IPS-18c (cell line): ENCODE measurements around the gene BCL11A.
"Not testable (repeated sequence)": the region's sequence is repeated elsewhere in the genome, so short reads cannot be mapped to it uniquely, and the experiment has no call there.

Experiments
- H3K4me3 ChIP-seq: 2 replicates; pipeline ENCODE4 v1.7.0; 2013; ENCODE audit warnings: low read depth, mild to moderate bottlenecking, low read length, moderate library complexity; ENCODE audit not compliant: insufficient read depth
- H3K9me3 ChIP-seq: one replicate; pipeline ENCODE4 v1.6.1; 2013; ENCODE audit warnings: mild to moderate bottlenecking, low read length, moderate library complexity; ENCODE audit not compliant: control insufficient read depth, insufficient read depth

Gene BCL11A

GRCh38 chr2:60442608-60443007, 110.8 kb downstream of the BCL11A start:
- H3K9me3 ChIP-seq: no peaks in the 10 kb centered on the region
- no peak overlapping the region for H3K4me3 ChIP-seq

GRCh38 chr2:60441800-60442199, 111.7 kb downstream of the BCL11A start:
- H3K4me3 ChIP-seq: no peak overlapping the region
- no peaks in the 10 kb centered on the region for H3K9me3 ChIP-seq

GRCh38 chr2:60440767-60441163, 112.7 kb downstream of the BCL11A start:
- H3K9me3 ChIP-seq: no peaks in the 10 kb centered on the region
- no peak overlapping the region for H3K4me3 ChIP-seq

GRCh38 chr2:60440079-60440766, 113.2 kb downstream of the BCL11A start:
- Histone ChIP-seq H3K4me3 (no peak overlapping the region), H3K9me3 (no peaks in the 10 kb centered on the region)

GRCh38 chr2:60439219-60439974, 114.1 kb downstream of the BCL11A start:
- Histone ChIP-seq H3K9me3 (no peaks in the 10 kb centered on the region), H3K4me3 (no peak overlapping the region)

GRCh38 chr2:60438653-60439052, 114.8 kb downstream of the BCL11A start:
- H3K9me3 ChIP-seq: no peaks in the 10 kb centered on the region
- no peak overlapping the region for H3K4me3 ChIP-seq

GRCh38 chr2:60438131-60438530, 115.3 kb downstream of the BCL11A start:
- no peak overlapping the region for H3K4me3 ChIP-seq
- no peaks in the 10 kb centered on the region for H3K9me3 ChIP-seq

GRCh38 chr2:60437080-60437696, 116.3 kb downstream of the BCL11A start:
- Histone ChIP-seq H3K9me3 (no peaks in the 10 kb centered on the region), H3K4me3 (no peak overlapping the region)

- Histone ChIP-seq H3K9me3 (no peaks in the 10 kb centered on the region), H3K4me3 (no peak overlapping the region)
Observed at GRCh38 chr2:60433018-60433596, 120.3 kb downstream of the BCL11A start.

- no peak overlapping the region for H3K4me3 ChIP-seq
- no peaks in the 10 kb centered on the region for H3K9me3 ChIP-seq
Observed at GRCh38 chr2:60432035-60432601, 121.3 kb downstream of the BCL11A start.

- no peaks in the 10 kb centered on the region for H3K9me3 ChIP-seq
- H3K4me3 ChIP-seq: no peak overlapping the region
Observed at GRCh38 chr2:60429681-60430080, 123.8 kb downstream of the BCL11A start.

GRCh38 chr2:60426880-60427279, 126.6 kb downstream of the BCL11A start:
- Histone ChIP-seq H3K9me3 (no peaks in the 10 kb centered on the region), H3K4me3 (no peak overlapping the region)

GRCh38 chr2:60426341-60426740, 127.1 kb downstream of the BCL11A start:
- H3K4me3 ChIP-seq: no peak overlapping the region
- no peaks in the 10 kb centered on the region for H3K9me3 ChIP-seq

- Histone ChIP-seq H3K9me3 (no peaks in the 10 kb centered on the region), H3K4me3 (no peak overlapping the region)
Observed at GRCh38 chr2:60424233-60424632, 129.2 kb downstream of the BCL11A start.

- Histone ChIP-seq H3K9me3 (no peaks in the 10 kb centered on the region), H3K4me3 (no peak overlapping the region)
Observed at GRCh38 chr2:60423505-60423904, 129.9 kb downstream of the BCL11A start.

GRCh38 chr2:60422826-60423483, 130.5 kb downstream of the BCL11A start:
- H3K4me3 ChIP-seq: no peak overlapping the region; the same call in 1 of the 2 replicates
- no peaks in the 10 kb centered on the region for H3K9me3 ChIP-seq

GRCh38 chr2:60417210-60417609, 136.2 kb downstream of the BCL11A start:
- H3K4me3 ChIP-seq: peak overlapping the region; percentile 0; the same call in 1 of the 2 replicates
- not testable (repeated sequence) for H3K9me3 ChIP-seq
